ENCODE results near the gene FOXP1. TPM values are rescaled to one million over a fixed set of nuclear protein-coding genes. Genes with fewer than 3 reads are reported as not detected.
A peak's percentile ranks its signal among the peaks of the same experiment; 100 is the strongest.

FOXP1 gene
- total and polyA plus RNA-seq, 12 donors, result 7.6 to 42.7 (median 24.3) TPM

DNA sequence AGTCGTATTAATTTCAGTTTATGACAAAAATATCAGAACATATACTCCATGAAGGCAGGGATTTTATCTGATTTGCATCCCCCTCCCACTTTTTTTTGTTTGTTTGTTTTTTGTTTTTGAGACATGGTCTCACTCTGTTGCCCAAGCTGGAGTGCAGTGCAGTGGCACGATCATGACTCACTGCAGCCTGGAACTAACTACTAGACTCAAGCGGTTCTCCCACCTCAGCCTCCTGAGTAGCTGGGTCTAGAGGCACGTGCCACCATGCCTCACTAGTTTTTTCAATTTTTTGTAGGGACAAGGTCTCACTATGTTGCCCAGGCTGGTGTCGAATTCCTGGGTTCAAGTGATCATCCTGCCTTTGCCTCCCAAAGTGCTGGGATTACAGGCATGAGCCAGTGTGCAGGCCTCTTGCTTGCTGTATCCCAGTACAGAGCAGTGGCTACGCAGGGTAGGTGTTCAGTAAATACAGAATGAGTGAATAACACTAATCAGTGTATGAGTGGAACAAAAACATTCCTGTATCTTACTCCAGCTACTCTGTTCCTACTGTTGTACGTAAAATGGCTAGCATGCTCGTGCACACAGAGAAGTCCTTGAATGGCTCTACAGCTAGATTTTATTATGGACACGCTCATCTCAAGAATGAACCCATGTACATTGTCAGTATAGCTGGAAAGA lies 272.4 kb downstream of the FOXP1 start:
- Histone ChIP-seq H3K4me1 (replicated peaks in 1 of 2) (no peaks in the 10 kb centered on the region), H3K36me3 (replicated peaks in 1 of 2) (no peaks in the 10 kb centered on the region), H3K9me3 (replicated peaks in 1 of 3) (no peaks in the 10 kb centered on the region), H3K27ac (no peak overlapping the region), H3K4me3 (no peak overlapping the region), H3K27me3 (no peaks in the 10 kb centered on the region)
- intact Hi-C loops (cut with DNase I), result no loop called here
- DNase-seq, result no peak
- WGBS, 4 donors, result 84 to 92% (median 88%) methylated on average over 9 of the region's 9 CpGs
- no peak for TF ChIP-seq POLR2A (IDR thresholded peaks at IDR 0.05)
- TF ChIP-seq, protein P1, sequence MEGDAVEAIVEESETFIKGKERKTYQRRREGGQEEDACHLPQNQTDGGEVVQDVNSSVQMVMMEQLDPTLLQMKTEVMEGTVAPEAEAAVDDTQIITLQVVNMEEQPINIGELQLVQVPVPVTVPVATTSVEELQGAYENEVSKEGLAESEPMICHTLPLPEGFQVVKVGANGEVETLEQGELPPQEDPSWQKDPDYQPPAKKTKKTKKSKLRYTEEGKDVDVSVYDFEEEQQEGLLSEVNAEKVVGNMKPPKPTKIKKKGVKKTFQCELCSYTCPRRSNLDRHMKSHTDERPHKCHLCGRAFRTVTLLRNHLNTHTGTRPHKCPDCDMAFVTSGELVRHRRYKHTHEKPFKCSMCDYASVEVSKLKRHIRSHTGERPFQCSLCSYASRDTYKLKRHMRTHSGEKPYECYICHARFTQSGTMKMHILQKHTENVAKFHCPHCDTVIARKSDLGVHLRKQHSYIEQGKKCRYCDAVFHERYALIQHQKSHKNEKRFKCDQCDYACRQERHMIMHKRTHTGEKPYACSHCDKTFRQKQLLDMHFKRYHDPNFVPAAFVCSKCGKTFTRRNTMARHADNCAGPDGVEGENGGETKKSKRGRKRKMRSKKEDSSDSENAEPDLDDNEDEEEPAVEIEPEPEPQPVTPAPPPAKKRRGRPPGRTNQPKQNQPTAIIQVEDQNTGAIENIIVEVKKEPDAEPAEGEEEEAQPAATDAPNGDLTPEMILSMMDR (IDR thresholded peaks at IDR 0.05), result no peak

DNA sequence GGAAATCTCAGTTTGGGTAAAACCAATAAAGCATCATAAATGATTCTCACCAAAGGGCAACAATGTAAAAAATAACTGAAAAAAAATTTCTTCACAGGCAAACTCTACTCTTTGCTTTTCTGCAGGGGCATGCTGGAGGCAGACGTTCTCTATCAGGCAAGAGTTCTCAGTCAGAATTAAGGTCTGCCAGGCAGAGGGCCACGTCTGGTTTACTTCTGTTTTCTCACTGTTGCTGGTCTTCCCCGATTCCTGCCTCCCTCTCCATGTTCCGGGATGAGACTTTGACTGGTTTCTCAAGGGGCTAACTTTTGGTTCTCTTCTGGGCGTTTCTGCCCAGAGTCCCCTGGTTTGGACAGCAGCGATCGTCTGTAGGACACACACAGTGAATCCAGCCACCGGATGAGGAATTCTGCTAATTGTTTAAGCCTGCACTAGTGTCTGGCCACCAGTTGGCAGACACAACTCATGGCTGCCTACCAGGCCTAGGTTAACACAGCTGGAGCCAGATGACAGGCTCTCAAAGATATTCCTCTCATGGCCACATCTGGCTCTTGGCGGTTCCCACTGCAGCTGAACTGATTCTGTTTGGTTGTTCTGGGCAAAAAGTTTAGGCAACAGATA lies 273.1 kb downstream of the FOXP1 start:
- peak in 1 of 7 donors; percentile 14 for DNase-seq
- Histone ChIP-seq H3K27me3 (no peaks in the 10 kb centered on the region), H3K4me3 (no peak overlapping the region), H3K9me3 (replicated peaks in 1 of 3) (no peaks in the 10 kb centered on the region), H3K4me1 (replicated peaks in 1 of 2) (no peaks in the 10 kb centered on the region), H3K36me3 (replicated peaks in 1 of 2) (no peaks in the 10 kb centered on the region), H3K27ac (no peak overlapping the region)
- intact Hi-C loops (cut with DNase I), result no loop called here
- WGBS, 4 donors, result 78 to 82% (median 81%) methylated on average over 9 of the region's 9 CpGs
- TF ChIP-seq, protein P1 (IDR thresholded peaks at IDR 0.05), result no peak
- TF ChIP-seq POLR2A (IDR thresholded peaks at IDR 0.05), result no peak

DNA sequence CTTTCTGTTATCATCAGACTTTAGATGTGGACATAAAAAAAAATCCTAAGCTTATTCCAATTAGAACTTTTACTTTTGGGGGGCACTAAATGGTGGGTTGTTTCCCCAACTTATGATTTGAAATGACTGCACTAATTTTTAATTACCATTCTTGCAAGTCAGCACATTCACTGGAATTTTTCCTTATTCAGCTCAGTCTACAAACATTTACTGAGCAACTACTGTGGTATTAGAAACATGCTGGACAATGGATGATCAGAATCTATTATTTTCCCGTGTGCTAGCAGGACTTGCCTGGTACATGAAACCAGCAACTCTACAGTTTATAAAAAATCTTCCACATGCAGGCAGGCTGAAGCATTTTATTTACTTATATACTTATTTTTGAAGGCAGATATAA lies 273.6 kb downstream of the FOXP1 start:
- H3K27ac ChIP-seq, result no peak overlapping the region
- H3K36me3 ChIP-seq (replicated peaks in 1 of 2), result no peaks in the 10 kb centered on the region
- no peak for DNase-seq
- H3K27me3 ChIP-seq, result no peaks in the 10 kb centered on the region
- H3K9me3 ChIP-seq (replicated peaks in 1 of 3), result no peaks in the 10 kb centered on the region
- no peaks in the 10 kb centered on the region for H3K4me1 ChIP-seq (replicated peaks in 1 of 2)
- 81 to 91% (median 88%) methylated on average over 1 of the region's 1 CpG for WGBS, 4 donors
- TF ChIP-seq POLR2A (IDR thresholded peaks at IDR 0.05), result no peak
- TF ChIP-seq, protein P1 (IDR thresholded peaks at IDR 0.05), result no peak
- intact Hi-C loops (cut with DNase I), result no loop called here
- no peak overlapping the region for H3K4me3 ChIP-seq

DNA sequence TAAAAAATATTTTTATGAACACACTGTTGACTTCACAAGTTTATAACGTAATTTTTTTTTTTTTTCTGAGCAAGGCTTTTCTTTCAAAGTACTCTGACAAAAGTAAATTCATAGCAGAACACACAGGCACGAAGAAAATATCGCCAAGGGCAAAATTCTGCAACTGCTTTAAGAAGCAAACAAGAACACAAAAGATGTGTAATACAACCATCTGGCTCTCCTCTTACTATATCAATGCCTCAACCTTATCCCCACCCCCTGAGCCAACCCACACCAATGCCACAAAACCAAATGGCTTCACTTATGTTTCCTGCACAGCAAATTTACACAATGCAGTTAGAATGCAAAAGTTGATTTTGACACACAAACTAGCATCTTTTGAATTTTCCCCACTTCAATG lies 274.2 kb downstream of the FOXP1 start:
- no peaks in the 10 kb centered on the region for H3K4me1 ChIP-seq (replicated peaks in 1 of 2)
- H3K27me3 ChIP-seq, result no peaks in the 10 kb centered on the region
- no peak overlapping the region for H3K27ac ChIP-seq
- 82 to 89% (median 86%) methylated on average over 3 of the region's 3 CpGs for WGBS, 4 donors
- TF ChIP-seq, protein P1 (IDR thresholded peaks at IDR 0.05), result no peak
- no peak for TF ChIP-seq POLR2A (IDR thresholded peaks at IDR 0.05)
- intact Hi-C loops (cut with DNase I), result no loop called here
- no peak for DNase-seq
- no peaks in the 10 kb centered on the region for H3K36me3 ChIP-seq (replicated peaks in 1 of 2)
- no peak overlapping the region for H3K4me3 ChIP-seq
- no peaks in the 10 kb centered on the region for H3K9me3 ChIP-seq (replicated peaks in 1 of 3)

All from adrenal gland (tissue), 12 donors.